ENCODE data around the gene ZFAND2A.

GRCh38 chr7:1112109-1112508 lies 47.9 kb downstream of the ZFAND2A start:
- TF ChIP-seq CTCF (IDR thresholded peaks at IDR 0.05) (no peak), POLR2A (IDR thresholded peaks at IDR 0.05) (no peak)

Measured in right lobe of liver (tissue), 4 donors.